Natural killer cell (primary cell): Measurements from ENCODE around the gene AUTS2. TPM values are rescaled to one million over a fixed set of nuclear protein-coding genes. Genes with fewer than 3 reads are reported as not detected.

Experiments used
- ATAC-seq, 3 donors: fragments of 150-1000 bp in 2 of 3; fragments of 200-7000 bp in 1 of 3; cut with Tn5 transposase; 1 replicate in 1 of 3; 2 replicates in 2 of 3; pipeline ENCODE4 v1.10.0; 2021; ENCODE audit warnings: mild to moderate bottlenecking in 2 of 3, moderate library complexity in 2 of 3
- DNase-seq, 2 donors: peaks; one replicate each; pipeline versions ENCODE4 v3.0.0 to v3.0.0-alpha.2; 2013 to 2021; ENCODE audit warnings: mixed read lengths in 1 of 2
- H3K27ac ChIP-seq: one replicate; pipeline ENCODE4 v1.5.1; 2013; ENCODE audit warnings: mild to moderate bottlenecking, low read length
- H3K27me3 ChIP-seq: one replicate; pipeline ENCODE4 v1.6.1; 2013; ENCODE audit warnings: low read length; ENCODE audit not compliant: control insufficient read depth, insufficient read depth
- H3K36me3 ChIP-seq: one replicate; pipeline ENCODE4 v1.6.1; 2013; ENCODE audit warnings: low read length; ENCODE audit not compliant: control insufficient read depth, insufficient read depth
- H3K4me1 ChIP-seq: one replicate; pipeline ENCODE4 v1.6.1; 2013; ENCODE audit warnings: low read length; ENCODE audit not compliant: control insufficient read depth, insufficient read depth
- H3K4me3 ChIP-seq: one replicate; pipeline ENCODE4 v1.5.1; 2013; ENCODE audit warnings: low read length
- H3K9me3 ChIP-seq: one replicate; pipeline ENCODE4 v1.6.1; 2013; ENCODE audit warnings: low read length; ENCODE audit not compliant: control insufficient read depth, insufficient read depth
- H3K27ac Mint-ChIP-seq, 2 donors: one replicate each; pipeline ENCODE4 v1.8.0; 2022; ENCODE audit warnings: mild to moderate bottlenecking in 2 of 2, mixed read lengths in 2 of 2, moderate library complexity in 1 of 2
- H3K27me3 Mint-ChIP-seq, 2 donors: one replicate each; pipeline ENCODE4 v1.8.0; 2022; ENCODE audit warnings: low read depth in 2 of 2, mixed read lengths in 2 of 2
- H3K36me3 Mint-ChIP-seq: one replicate; pipeline ENCODE4 v1.8.0; 2022; ENCODE audit warnings: mixed read lengths
- H3K4me1 Mint-ChIP-seq, 2 donors: one replicate each; pipeline ENCODE4 v1.8.0; 2022; ENCODE audit warnings: mixed read lengths in 2 of 2
- H3K4me3 Mint-ChIP-seq: one replicate; pipeline ENCODE4 v1.8.0; 2022; ENCODE audit warnings: mild to moderate bottlenecking, moderate library complexity, mixed read lengths
- H3K9me3 Mint-ChIP-seq, 2 donors: one replicate each; pipeline ENCODE4 v1.8.0; 2022; ENCODE audit warnings: mixed read lengths in 2 of 2
- CTCF ChIP-seq: fragments of 200-600 bp; IDR thresholded peaks from one replicate; pipeline ENCODE4 v1.8.0; 2022; ENCODE audit warnings: antibody characterized with exemption
- WGBS: methylation state at CpG from one replicate; pipeline ENCODE4 v1.1.7; 2013; ENCODE audit warnings: missing lambda C conversion rate; ENCODE audit not compliant: insufficient coverage; 5-methylcytosine and 5-hydroxymethylcytosine counted together
- intact Hi-C: fragments of 100-400 bp; cut with micrococcal nuclease; formaldehyde crosslinking; loops from one replicate; pipeline ENCODE4 v1.14.2; 2022
- total RNA-seq, 4 donors: library from RNA; stranded (reverse); fragments of 120-200 nt in 1 of 4; gene quantifications; one replicate each; pipeline versions ENCODE4 v1.2.3 to v1.2.4, GENCODE V29; 2013 to 2022

Gene AUTS2
- total RNA-seq, 3 donors from 2014 or later (not counting 1 experiment from before 2014, with no cell fraction given), result 147 to 197 (median 155) TPM

GRCh38 chr7:70349819-70350218, 751.5 kb downstream of the AUTS2 start:
- H3K27ac Mint-ChIP-seq, result no peak overlapping the region
- no peaks in the 10 kb centered on the region for H3K27me3 ChIP-seq
- intact Hi-C loops, result no loop called here
- no peaks in the 10 kb centered on the region for H3K36me3 ChIP-seq
- H3K9me3 ChIP-seq, result no peaks in the 10 kb centered on the region
- WGBS, result 78% methylated on average over 1 of the region's 1 CpG
- DNase-seq (no peak), ATAC-seq (no peak)
- H3K27me3 Mint-ChIP-seq, result peaks cover 0 to 9% of the 10 kb centered on the region in 2 donors
- TF ChIP-seq CTCF, result no peak
- H3K4me1 ChIP-seq, result peaks cover 4% of the 10 kb centered on the region
- no peaks in the 10 kb centered on the region for H3K36me3 Mint-ChIP-seq
- no peaks in the 10 kb centered on the region for H3K9me3 Mint-ChIP-seq
- no peak overlapping the region for H3K4me3 ChIP-seq
- no peak overlapping the region for H3K4me3 Mint-ChIP-seq
- no peak overlapping the region for H3K27ac ChIP-seq
- H3K4me1 Mint-ChIP-seq, result peaks cover 10 to 12% of the 10 kb centered on the region in 2 donors

GRCh38 chr7:70352088-70352487, 753.8 kb downstream of the AUTS2 start:
- Histone ChIP-seq H3K4me1 (peaks cover 4% of the 10 kb centered on the region), H3K9me3 (no peaks in the 10 kb centered on the region), H3K4me3 (no peak overlapping the region), H3K36me3 (no peaks in the 10 kb centered on the region), H3K27ac (no peak overlapping the region), H3K27me3 (no peaks in the 10 kb centered on the region)
- TF ChIP-seq CTCF, result no peak
- no peaks in the 10 kb centered on the region for H3K36me3 Mint-ChIP-seq
- WGBS, result 87% methylated on average over 4 of the region's 4 CpGs
- no peaks in the 10 kb centered on the region for H3K9me3 Mint-ChIP-seq
- no peak for DNase-seq
- ATAC-seq, result no peak
- no peaks in the 10 kb centered on the region for H3K27me3 Mint-ChIP-seq
- no peak overlapping the region for H3K4me3 Mint-ChIP-seq
- H3K4me1 Mint-ChIP-seq, result peaks cover 17 to 20% of the 10 kb centered on the region in 2 donors
- no peak overlapping the region for H3K27ac Mint-ChIP-seq
- intact Hi-C loops, result no loop called here

- 94% methylated on average over 2 of the region's 2 CpGs for WGBS
- no peak for ATAC-seq
- Mint-ChIP-seq H3K9me3 (no peaks in the 10 kb centered on the region), H3K27ac (no peak overlapping the region), H3K27me3 (no peaks in the 10 kb centered on the region), H3K36me3 (no peaks in the 10 kb centered on the region), H3K4me3 (no peak overlapping the region), H3K4me1 (peaks cover 15 to 20% of the 10 kb centered on the region in 2 donors)
- DNase-seq, result no peak
- no peaks in the 10 kb centered on the region for H3K27me3 ChIP-seq
- no peaks in the 10 kb centered on the region for H3K36me3 ChIP-seq
- no peak overlapping the region for H3K27ac ChIP-seq
- H3K4me3 ChIP-seq, result no peak overlapping the region
- no peak for TF ChIP-seq CTCF
- peaks cover 4% of the 10 kb centered on the region for H3K4me1 ChIP-seq
- no peaks in the 10 kb centered on the region for H3K9me3 ChIP-seq
- intact Hi-C loops, result no loop called here
Observed at GRCh38 chr7:70352906-70353305, 754.6 kb downstream of the AUTS2 start.

DNA sequence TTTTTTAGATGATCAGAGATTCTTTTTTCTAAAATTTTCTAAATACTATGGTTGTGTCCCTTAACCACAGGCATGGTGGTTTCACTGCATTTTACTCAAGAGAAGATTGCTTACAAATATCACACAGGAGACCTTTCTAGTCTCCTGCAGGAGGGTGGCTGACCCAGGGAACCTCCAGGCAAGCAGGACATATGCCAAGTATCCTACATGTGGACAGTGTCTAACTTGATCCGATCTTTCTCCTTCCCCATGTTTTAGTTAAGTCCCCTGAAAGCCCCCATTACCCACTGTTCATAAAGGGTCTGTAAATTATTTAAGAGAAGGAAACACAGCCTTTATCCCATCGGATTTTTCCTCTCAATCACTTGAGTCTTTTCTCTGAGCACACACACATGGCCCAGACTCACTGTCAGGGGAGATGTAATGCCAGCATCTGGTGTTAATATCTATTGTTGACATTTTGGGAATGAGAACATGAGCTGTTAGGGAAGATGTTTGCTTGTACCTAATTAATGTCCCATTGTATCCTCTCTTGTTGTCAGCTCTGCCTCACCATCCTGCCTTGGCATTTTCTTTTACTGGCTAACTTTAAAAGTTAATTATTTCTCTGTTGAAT, 755.2 kb downstream of the AUTS2 start:
- Histone ChIP-seq H3K4me1 (peaks cover 4% of the 10 kb centered on the region), H3K36me3 (no peaks in the 10 kb centered on the region), H3K27ac (no peak overlapping the region), H3K9me3 (no peaks in the 10 kb centered on the region), H3K27me3 (no peaks in the 10 kb centered on the region), H3K4me3 (no peak overlapping the region)
- 100% methylated on average over 1 of the region's 2 CpGs for WGBS
- TF ChIP-seq CTCF, result no peak
- no peaks in the 10 kb centered on the region for H3K27me3 Mint-ChIP-seq
- DNase-seq (no peak), ATAC-seq (no peak)
- no peak overlapping the region for H3K27ac Mint-ChIP-seq
- H3K4me1 Mint-ChIP-seq, result peaks cover 15 to 20% of the 10 kb centered on the region in 2 donors
- no peaks in the 10 kb centered on the region for H3K9me3 Mint-ChIP-seq
- H3K4me3 Mint-ChIP-seq, result no peak overlapping the region
- no peaks in the 10 kb centered on the region for H3K36me3 Mint-ChIP-seq
- intact Hi-C loops, result no loop called here
